GM12891 (cell line): ENCODE results near the gene MAGI1.

Experiments used
- PAX5 ChIP-seq: IDR thresholded peaks from 2 replicates; pipeline ENCODE4 v1.6.1; 2011; ENCODE audit warnings: low read length, moderate library complexity, mild to moderate bottlenecking; ENCODE audit not compliant: insufficient read depth, severe bottlenecking
- POLR2A ChIP-seq: IDR thresholded peaks from 2 replicates; pipeline ENCODE4 v1.6.1; 2011; ENCODE audit warnings: low read depth, low read length, control low read depth
- POLR2AphosphoS5 ChIP-seq: IDR thresholded peaks from 2 replicates; pipeline ENCODE4 v1.6.1; 2011; ENCODE audit warnings: low read depth, low read length, control low read depth
- POU2F2 ChIP-seq: IDR thresholded peaks from 2 replicates; pipeline ENCODE4 v1.6.1; 2011; ENCODE audit warnings: low read depth, mild to moderate bottlenecking, control low read depth, low read length, moderate library complexity
- SPI1 ChIP-seq: IDR thresholded peaks from 2 replicates; pipeline ENCODE4 v1.6.1; 2011; ENCODE audit warnings: low read depth, low read length, control low read depth
- TAF1 ChIP-seq: IDR thresholded peaks from 2 replicates; pipeline ENCODE4 v1.6.1; 2011; ENCODE audit warnings: low read depth, low read length, control low read depth

- TF ChIP-seq POLR2A: no peak
- TF ChIP-seq SPI1: no peak
- TF ChIP-seq POLR2AphosphoS5: no peak
- no peak for TF ChIP-seq TAF1
- TF ChIP-seq POU2F2: no peak
- no peak for TF ChIP-seq PAX5
Observed at GRCh38 chr3:66010348-66010738, 28.4 kb downstream of the MAGI1 start.
